ENCODE results near the gene SIAH1.
"Not testable (repeated sequence)": the region's sequence is repeated elsewhere in the genome, so short reads cannot be mapped to it uniquely, and the experiment has no call there.

The SIAH1 gene

GRCh38 chr16:48385253-48386150 is at the start of gene SIAH1:
SIAH1 (minus strand) TSS chr16:48385413; CDS start chr16:48362428, 22,985 bp downstream.
- in situ Hi-C loops (cut with HindIII; ENCODE audit: low sequenced_read_pairs), result no loop called here

- in situ Hi-C loops (cut with HindIII; ENCODE audit: low sequenced_read_pairs), result no loop called here
These were observed 49.6 kb upstream of the SIAH1 start for GRCh38 chr16:48434653-48435317.

GRCh38 chr16:48433850-48434530 is 48.8 kb upstream of the SIAH1 start:
- in situ Hi-C loops (cut with HindIII; ENCODE audit: low sequenced_read_pairs), result no loop called here

- in situ Hi-C loops (cut with HindIII; ENCODE audit: low sequenced_read_pairs), result no loop called here
These were observed 48.1 kb upstream of the SIAH1 start for GRCh38 chr16:48433116-48433849.

- in situ Hi-C loops (cut with HindIII; ENCODE audit: low sequenced_read_pairs), result no loop called here
These were observed 46.9 kb upstream of the SIAH1 start for GRCh38 chr16:48432136-48432535.

- in situ Hi-C loops (cut with HindIII; ENCODE audit: low sequenced_read_pairs), result no loop called here
These were observed 45.7 kb upstream of the SIAH1 start for GRCh38 chr16:48430890-48431289.

GRCh38 chr16:48426244-48427141 is 41.3 kb upstream of the SIAH1 start:
- in situ Hi-C loops (cut with HindIII; ENCODE audit: low sequenced_read_pairs), result no loop called here

- in situ Hi-C loops (cut with HindIII; ENCODE audit: low sequenced_read_pairs), result no loop called here
These were observed 37.3 kb upstream of the SIAH1 start for GRCh38 chr16:48422537-48422936.

- in situ Hi-C loops (cut with HindIII; ENCODE audit: low sequenced_read_pairs), result no loop called here
These were observed 36.5 kb upstream of the SIAH1 start for GRCh38 chr16:48421741-48422140.

GRCh38 chr16:48420437-48420836 is 35.2 kb upstream of the SIAH1 start:
- in situ Hi-C loops (cut with HindIII; ENCODE audit: low sequenced_read_pairs), result no loop called here

- in situ Hi-C loops (cut with HindIII; ENCODE audit: low sequenced_read_pairs), result not testable (repeated sequence)
These were observed 31.4 kb upstream of the SIAH1 start for GRCh38 chr16:48416617-48417016.

- in situ Hi-C loops (cut with HindIII; ENCODE audit: low sequenced_read_pairs), result no loop called here
These were observed 28.1 kb upstream of the SIAH1 start for GRCh38 chr16:48413272-48413671.

GRCh38 chr16:48409839-48410632 is 24.8 kb upstream of the SIAH1 start:
- in situ Hi-C loops (cut with HindIII; ENCODE audit: low sequenced_read_pairs), result no loop called here

- in situ Hi-C loops (cut with HindIII; ENCODE audit: low sequenced_read_pairs), result no loop called here
These were observed 23.5 kb upstream of the SIAH1 start for GRCh38 chr16:48408688-48409087.

GRCh38 chr16:48405907-48406306 is 20.7 kb upstream of the SIAH1 start:
- in situ Hi-C loops (cut with HindIII; ENCODE audit: low sequenced_read_pairs), result no loop called here

- in situ Hi-C loops (cut with HindIII; ENCODE audit: low sequenced_read_pairs), result no loop called here
These were observed 19.9 kb upstream of the SIAH1 start for GRCh38 chr16:48405153-48405552.

GRCh38 chr16:48402547-48402946 is 17.3 kb upstream of the SIAH1 start:
- in situ Hi-C loops (cut with HindIII; ENCODE audit: low sequenced_read_pairs), result not testable (repeated sequence)

GRCh38 chr16:48395375-48395774 is 10.2 kb upstream of the SIAH1 start:
- in situ Hi-C loops (cut with HindIII; ENCODE audit: low sequenced_read_pairs), result no loop called here

- in situ Hi-C loops (cut with HindIII; ENCODE audit: low sequenced_read_pairs), result no loop called here
These were observed 9.1 kb upstream of the SIAH1 start for GRCh38 chr16:48394355-48394703.
